HG03196 (cell line): ENCODE results near the gene ADAMTSL2.

Experiments
- ATAC-seq: cut with Tn5 transposase; IDR thresholded peaks from one replicate; pipeline ENCODE4 v1.9.1; 2021; ENCODE audit not compliant: unreplicated experiment

ADAMTSL2 gene

GRCh38 chr9:133499132-133499891 is 35.2 kb upstream of the ADAMTSL2 start:
- no peak for ATAC-seq

- no peak for ATAC-seq
Measured at GRCh38 chr9:133499892-133500270, 34.6 kb upstream of the ADAMTSL2 start.

- no peak for ATAC-seq
Measured at GRCh38 chr9:133502112-133502511, 32.4 kb upstream of the ADAMTSL2 start.

GRCh38 chr9:133505186-133505830 is 29.2 kb upstream of the ADAMTSL2 start:
- no peak for ATAC-seq

GRCh38 chr9:133505901-133506652 is 28.4 kb upstream of the ADAMTSL2 start:
- ATAC-seq, result no peak

- ATAC-seq, result no peak
Measured at GRCh38 chr9:133506653-133507038, 27.9 kb upstream of the ADAMTSL2 start.

GRCh38 chr9:133507246-133507965 is 27.1 kb upstream of the ADAMTSL2 start:
- no peak for ATAC-seq

GRCh38 chr9:133508046-133508445 is 26.5 kb upstream of the ADAMTSL2 start:
- no peak for ATAC-seq

GRCh38 chr9:133509179-133510083 is 25.1 kb upstream of the ADAMTSL2 start:
- no peak for ATAC-seq

- ATAC-seq, result no peak
Measured at GRCh38 chr9:133510926-133511505, 23.5 kb upstream of the ADAMTSL2 start.

GRCh38 chr9:133511607-133512006 is 22.9 kb upstream of the ADAMTSL2 start:
- ATAC-seq, result no peak

GRCh38 chr9:133512253-133513213 is 22.0 kb upstream of the ADAMTSL2 start:
- no peak for ATAC-seq

GRCh38 chr9:133513214-133514100 is 21.0 kb upstream of the ADAMTSL2 start:
- ATAC-seq, result no peak

GRCh38 chr9:133514460-133515239 is 19.9 kb upstream of the ADAMTSL2 start:
- ATAC-seq, result no peak

- no peak for ATAC-seq
Measured at GRCh38 chr9:133515240-133515610, 19.3 kb upstream of the ADAMTSL2 start.

GRCh38 chr9:133515615-133516255 is 18.8 kb upstream of the ADAMTSL2 start:
- no peak for ATAC-seq
